H1 (cell line): ENCODE results near the gene RNASE13.

Experiments used
- ATF2 ChIP-seq: IDR thresholded peaks from 2 replicates; pipeline ENCODE4 v1.6.1; 2012; ENCODE audit warnings: low read length, inconsistent platforms
- CEBPB ChIP-seq: IDR thresholded peaks from 2 replicates; pipeline ENCODE4 v1.6.1; 2012; ENCODE audit warnings: low read depth, low read length
- CHD1 ChIP-seq: IDR thresholded peaks from 2 replicates; pipeline ENCODE4 v1.6.1; 2012; ENCODE audit warnings: low read depth, low read length, improper control_type of control experiment
- CTCF ChIP-seq, 3 experiments: IDR thresholded peaks; 1 replicate in 2 of 3; 2 replicates in 1 of 3; pipeline versions ENCODE4 v1.5.1 to v1.6.1; 2011; ENCODE audit warnings: low read length in 3 of 3, mild to moderate bottlenecking in 3 of 3, inconsistent platforms in 2 of 3, low read depth in 1 of 3, moderate library complexity in 1 of 3; ENCODE audit not compliant: insufficient read depth in 1 of 3; ENCODE audit errors: control extremely low read depth in 1 of 3
- EZH2 ChIP-seq: fragments of 200-600 bp; sonication (generic); IDR thresholded peaks from 2 replicates; pipeline ENCODE4 v1.7.1; 2012; ENCODE audit warnings: low read depth, mild to moderate bottlenecking, moderate library complexity, low read length, inconsistent platforms; ENCODE audit not compliant: severe bottlenecking
- GABPA ChIP-seq: IDR thresholded peaks from 2 replicates; pipeline ENCODE4 v1.6.1; 2011; ENCODE audit warnings: mild to moderate bottlenecking, low read length, moderate library complexity, borderline replicate concordance; ENCODE audit not compliant: insufficient read depth
- JUN ChIP-seq: IDR thresholded peaks from 2 replicates; pipeline ENCODE4 v1.6.1; 2011; ENCODE audit warnings: low read depth, mild to moderate bottlenecking, improper control_type of control experiment, low read length
- POLR2A ChIP-seq, 2 experiments: IDR thresholded peaks; 1 replicate in 1 of 2; 2 replicates in 1 of 2; pipeline ENCODE4 v1.6.1; 2011; ENCODE audit warnings: low read depth in 2 of 2, low read length in 2 of 2, mild to moderate bottlenecking in 2 of 2; ENCODE audit errors: control extremely low read depth in 1 of 2
- POLR2AphosphoS5 ChIP-seq: IDR thresholded peaks from 2 replicates; pipeline ENCODE4 v1.6.1; 2011; ENCODE audit warnings: low read depth, low read length
- TAF1 ChIP-seq: IDR thresholded peaks from 2 replicates; pipeline ENCODE4 v1.6.1; 2011; ENCODE audit warnings: mild to moderate bottlenecking, low read depth, low read length
- USF2 ChIP-seq: IDR thresholded peaks from 2 replicates; pipeline ENCODE4 v1.6.1; 2011; ENCODE audit warnings: low read length, improper control_type of control experiment

- TF ChIP-seq ATF2 (no peak), GABPA (no peak), JUN (no peak), POLR2AphosphoS5 (no peak), POLR2A (IDR thresholded peaks at IDR 0.05; ENCODE audit: control extremely low read depth in 1 of 2, low read depth in 2 of 2, low read length in 2 of 2) (no peak), EZH2 (no peak), CTCF (IDR thresholded peaks at IDR 0.05; ENCODE audit: control extremely low read depth in 1 of 3, insufficient read depth in 1 of 3, low read depth in 1 of 3, low read length in 3 of 3) (no peak), CEBPB (no peak), TAF1 (no peak), CHD1 (no peak), USF2 (no peak)
These were observed 5.8 kb upstream of the RNASE13 start for GRCh38 chr14:21040370-21040925.
